Prostate gland (tissue), 2 donors: Measurements from ENCODE around the gene SRMS. TPM values are rescaled to one million over a fixed set of nuclear protein-coding genes. Genes with fewer than 3 reads are reported as not detected.

Experiments
- total RNA-seq, 2 donors: library from RNA; depleted of rRNA; stranded (reverse); fragments of >200 nt; gene quantifications; one replicate each; pipeline ENCODE4 v1.1.0, GENCODE V29; 2016

Gene SRMS
- total RNA-seq, 2 donors from 2014 or later, result 0.34 to 1.6 TPM

Other genes with a start within 250 kb of the SRMS start
- 1 to 10 TPM in 1 of 2 donors, not detected in 1; 7.2 TPM for gene CHRNA4, start 186.4 kb downstream of the SRMS start, total RNA-seq
- gene KCNQ2, start 75.1 kb downstream of the SRMS start, total RNA-seq, result 10 to 100 TPM in 1 of 2 donors, under 1 TPM in 1; 0.46 to 35.6 TPM
- gene EEF1A2, start 48.7 kb downstream of the SRMS start, total RNA-seq, result 10 to 100 TPM; 13.4 to 20.9 TPM
- 100 to 1,000 TPM; 602 to 609 TPM for gene PPDPF, start 27.0 kb downstream of the SRMS start, total RNA-seq
- gene PTK6, start 10.4 kb downstream of the SRMS start, total RNA-seq, result 1 to 10 TPM in 1 of 2 donors, under 1 TPM in 1; 0.77 to 1.1 TPM
- gene FNDC11, start 6.4 kb upstream of the SRMS start, total RNA-seq, result 10 to 100 TPM in 1 of 2 donors, 1 to 10 TPM in 1; 1.8 to 12.1 TPM
- 10 to 100 TPM; 37.1 to 46.1 TPM for gene HELZ2, start 26.5 kb upstream of the SRMS start, total RNA-seq
- gene GMEB2, start 79.4 kb upstream of the SRMS start, total RNA-seq, result 10 to 100 TPM; 18.4 to 27.9 TPM
- gene STMN3, start 105.7 kb upstream of the SRMS start, total RNA-seq, result 10 to 100 TPM; 21.2 to 24.5 TPM
- gene RTEL1, start 110.6 kb upstream of the SRMS start, total RNA-seq, result 10 to 100 TPM; 21.8 to 42.6 TPM
- gene TNFRSF6B, start 148.9 kb upstream of the SRMS start, total RNA-seq, result 10 to 100 TPM in 1 of 2 donors, 1 to 10 TPM in 1; 6.7 to 12.2 TPM
- gene ARFRP1, start 160.2 kb upstream of the SRMS start, total RNA-seq, result 10 to 100 TPM; 36.8 to 50.8 TPM
- 10 to 100 TPM; 29.3 to 55.5 TPM for gene ZGPAT, start 160.3 kb upstream of the SRMS start, total RNA-seq
- gene LIME1, start 188.9 kb upstream of the SRMS start, total RNA-seq, result 10 to 100 TPM; 35.0 to 44.4 TPM
- 100 to 1,000 TPM; 140 to 155 TPM for gene SLC2A4RG, start 192.0 kb upstream of the SRMS start, total RNA-seq